Measurements from ENCODE around the gene GEN1. TPM values are rescaled to one million over a fixed set of nuclear protein-coding genes. Genes with fewer than 3 reads are reported as not detected.

The GEN1 gene
- polyA plus RNA-seq, 1 donor from 2014 or later: 9.4 TPM

DNA sequence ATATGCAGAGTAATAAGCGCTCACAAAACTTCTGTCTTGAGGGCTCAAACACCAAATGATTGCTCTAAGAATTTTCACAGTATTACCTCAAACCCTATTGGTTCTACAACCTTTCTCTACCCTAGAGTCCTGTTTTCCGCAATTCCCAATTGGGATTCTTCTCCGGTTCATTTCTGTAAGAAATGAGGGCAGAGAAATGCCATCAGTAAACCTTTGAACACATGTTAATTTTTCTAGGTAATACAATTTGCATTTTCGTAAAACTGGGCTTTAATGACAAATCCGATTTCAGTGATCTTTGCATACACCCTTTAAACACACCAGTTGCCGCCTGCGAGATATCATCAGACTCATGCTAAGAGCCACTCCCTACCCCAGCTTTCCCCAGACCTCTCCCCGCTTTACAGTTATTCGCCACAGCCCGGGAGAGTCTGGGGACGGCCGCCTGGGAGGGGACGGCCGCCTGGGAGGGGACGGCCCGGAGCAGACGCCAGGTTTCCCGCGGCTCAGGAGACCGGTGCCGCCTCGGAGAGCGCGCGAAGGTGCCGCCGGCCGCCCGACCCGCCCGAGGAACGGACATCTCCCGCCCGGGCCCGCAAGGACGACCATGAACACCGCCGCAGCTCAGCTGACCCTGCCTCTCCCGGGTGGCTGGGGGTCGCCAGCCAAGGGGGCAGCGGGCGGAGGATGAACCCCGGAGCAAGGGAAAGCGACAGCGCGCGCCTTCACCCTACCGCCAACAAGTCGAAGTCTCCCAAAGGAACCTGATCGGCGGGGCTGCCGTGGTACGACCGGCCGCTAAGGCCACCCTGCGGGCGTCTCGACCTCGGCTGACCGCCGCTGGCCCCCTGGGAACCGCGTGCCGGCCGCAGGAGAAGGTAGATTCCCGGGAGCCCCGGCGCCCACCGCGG, 791 bp upstream of the GEN1 start:
- Histone ChIP-seq H3K27me3 (ENCODE audit: insufficient read depth, low read depth, low read length) (no peaks in the 10 kb centered on the region), H4K20me1 (ENCODE audit: insufficient read depth) (no peaks in the 10 kb centered on the region), H2AFZ (ENCODE audit: low read depth, low read length) (peak overlapping the region; percentile 67), H3K9me2 (ENCODE audit: insufficient read depth, low read length) (no peaks in the 10 kb centered on the region), H3K27ac (ENCODE audit: low read length) (peak overlapping the region; percentile 97), H3K4me2 (ENCODE audit: low read length) (peak overlapping the region; percentile 66), H3K4me3 (ENCODE audit: low read length) (peak overlapping the region; percentile 93), H3F3A (ENCODE audit: insufficient read depth, low read length, poor library complexity, severe bottlenecking) (no peaks in the 10 kb centered on the region), H3K9ac (ENCODE audit: low read length) (peak overlapping the region; percentile 93), H3K79me2 (replicated peaks; ENCODE audit: insufficient read depth, low read length) (peaks cover 50% of the 10 kb centered on the region), H3K9me3 (ENCODE audit: low read length) (no peaks in the 10 kb centered on the region), H3K36me3 (ENCODE audit: insufficient read depth, low read length) (no peaks in the 10 kb centered on the region)
- TF ChIP-seq EP300 (conservative IDR thresholded peaks at IDR 0.05; ENCODE audit: poor library complexity, severe bottlenecking): no peak
- TF ChIP-seq MXI1 (conservative IDR thresholded peaks at IDR 0.05; ENCODE audit: poor library complexity, severe bottlenecking): no peak
- peak; percentile 44 for TF ChIP-seq POLR2AphosphoS5 (IDR thresholded peaks at IDR 0.05)
- no peak for TF ChIP-seq RAD21 (conservative IDR thresholded peaks at IDR 0.05)
- TF ChIP-seq, protein P1, sequence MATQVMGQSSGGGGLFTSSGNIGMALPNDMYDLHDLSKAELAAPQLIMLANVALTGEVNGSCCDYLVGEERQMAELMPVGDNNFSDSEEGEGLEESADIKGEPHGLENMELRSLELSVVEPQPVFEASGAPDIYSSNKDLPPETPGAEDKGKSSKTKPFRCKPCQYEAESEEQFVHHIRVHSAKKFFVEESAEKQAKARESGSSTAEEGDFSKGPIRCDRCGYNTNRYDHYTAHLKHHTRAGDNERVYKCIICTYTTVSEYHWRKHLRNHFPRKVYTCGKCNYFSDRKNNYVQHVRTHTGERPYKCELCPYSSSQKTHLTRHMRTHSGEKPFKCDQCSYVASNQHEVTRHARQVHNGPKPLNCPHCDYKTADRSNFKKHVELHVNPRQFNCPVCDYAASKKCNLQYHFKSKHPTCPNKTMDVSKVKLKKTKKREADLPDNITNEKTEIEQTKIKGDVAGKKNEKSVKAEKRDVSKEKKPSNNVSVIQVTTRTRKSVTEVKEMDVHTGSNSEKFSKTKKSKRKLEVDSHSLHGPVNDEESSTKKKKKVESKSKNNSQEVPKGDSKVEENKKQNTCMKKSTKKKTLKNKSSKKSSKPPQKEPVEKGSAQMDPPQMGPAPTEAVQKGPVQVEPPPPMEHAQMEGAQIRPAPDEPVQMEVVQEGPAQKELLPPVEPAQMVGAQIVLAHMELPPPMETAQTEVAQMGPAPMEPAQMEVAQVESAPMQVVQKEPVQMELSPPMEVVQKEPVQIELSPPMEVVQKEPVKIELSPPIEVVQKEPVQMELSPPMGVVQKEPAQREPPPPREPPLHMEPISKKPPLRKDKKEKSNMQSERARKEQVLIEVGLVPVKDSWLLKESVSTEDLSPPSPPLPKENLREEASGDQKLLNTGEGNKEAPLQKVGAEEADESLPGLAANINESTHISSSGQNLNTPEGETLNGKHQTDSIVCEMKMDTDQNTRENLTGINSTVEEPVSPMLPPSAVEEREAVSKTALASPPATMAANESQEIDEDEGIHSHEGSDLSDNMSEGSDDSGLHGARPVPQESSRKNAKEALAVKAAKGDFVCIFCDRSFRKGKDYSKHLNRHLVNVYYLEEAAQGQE (IDR thresholded peaks at IDR 0.05; ENCODE audit: borderline replicate concordance): peak; percentile 13
- TF ChIP-seq TAF1 (IDR thresholded peaks at IDR 0.05; ENCODE audit: low read depth): no peak
- TF ChIP-seq, protein P2, sequence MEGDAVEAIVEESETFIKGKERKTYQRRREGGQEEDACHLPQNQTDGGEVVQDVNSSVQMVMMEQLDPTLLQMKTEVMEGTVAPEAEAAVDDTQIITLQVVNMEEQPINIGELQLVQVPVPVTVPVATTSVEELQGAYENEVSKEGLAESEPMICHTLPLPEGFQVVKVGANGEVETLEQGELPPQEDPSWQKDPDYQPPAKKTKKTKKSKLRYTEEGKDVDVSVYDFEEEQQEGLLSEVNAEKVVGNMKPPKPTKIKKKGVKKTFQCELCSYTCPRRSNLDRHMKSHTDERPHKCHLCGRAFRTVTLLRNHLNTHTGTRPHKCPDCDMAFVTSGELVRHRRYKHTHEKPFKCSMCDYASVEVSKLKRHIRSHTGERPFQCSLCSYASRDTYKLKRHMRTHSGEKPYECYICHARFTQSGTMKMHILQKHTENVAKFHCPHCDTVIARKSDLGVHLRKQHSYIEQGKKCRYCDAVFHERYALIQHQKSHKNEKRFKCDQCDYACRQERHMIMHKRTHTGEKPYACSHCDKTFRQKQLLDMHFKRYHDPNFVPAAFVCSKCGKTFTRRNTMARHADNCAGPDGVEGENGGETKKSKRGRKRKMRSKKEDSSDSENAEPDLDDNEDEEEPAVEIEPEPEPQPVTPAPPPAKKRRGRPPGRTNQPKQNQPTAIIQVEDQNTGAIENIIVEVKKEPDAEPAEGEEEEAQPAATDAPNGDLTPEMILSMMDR (IDR thresholded peaks at IDR 0.05; ENCODE audit: poor library complexity, severe bottlenecking): no peak
- TF ChIP-seq EZH2 (IDR thresholded peaks at IDR 0.05; ENCODE audit: borderline replicate concordance, insufficient read depth, low read length, poor library complexity, severe bottlenecking): no peak
- no peak for TF ChIP-seq SMC3 (conservative IDR thresholded peaks at IDR 0.05; ENCODE audit: poor library complexity)

DNA sequence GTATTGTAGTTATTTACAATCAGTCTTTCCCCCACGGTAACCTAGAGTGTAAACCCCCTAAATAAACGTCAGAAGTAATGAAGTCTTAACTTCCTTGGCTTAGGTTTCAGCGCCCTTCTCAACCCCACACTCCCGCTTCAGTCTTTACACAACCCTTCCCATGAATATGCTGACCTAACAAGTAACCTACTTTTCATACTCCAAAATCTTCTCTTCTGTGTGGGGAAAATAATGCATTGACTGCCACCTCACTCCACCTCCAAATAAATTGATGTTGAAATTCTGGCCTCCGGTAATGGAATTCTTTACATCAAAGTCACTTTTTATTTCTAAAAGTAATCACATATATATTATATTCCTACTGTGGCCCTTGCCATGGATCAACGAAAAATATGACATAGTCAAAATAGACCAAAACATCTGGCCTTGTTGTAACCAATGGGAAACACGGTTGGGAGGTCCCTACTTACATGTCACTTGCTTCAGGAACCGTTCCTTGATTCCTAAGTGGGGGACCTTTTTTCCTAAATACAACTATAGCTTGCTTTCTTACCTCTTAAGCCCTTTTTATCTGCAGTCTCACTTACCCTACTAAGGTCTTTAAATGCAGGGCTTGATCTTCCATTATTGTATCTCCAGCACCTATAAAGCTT, 961 bp downstream of the GEN1 start:
- Histone ChIP-seq H3K9me3 (ENCODE audit: low read length) (no peaks in the 10 kb centered on the region), H3F3A (ENCODE audit: insufficient read depth, low read length, poor library complexity, severe bottlenecking) (no peaks in the 10 kb centered on the region), H2AFZ (ENCODE audit: low read depth, low read length) (no peak overlapping the region), H3K4me3 (ENCODE audit: low read length) (peak overlapping the region; percentile 93), H4K20me1 (ENCODE audit: insufficient read depth) (no peaks in the 10 kb centered on the region), H3K9me2 (ENCODE audit: insufficient read depth, low read length) (no peaks in the 10 kb centered on the region), H3K27me3 (ENCODE audit: insufficient read depth, low read depth, low read length) (no peaks in the 10 kb centered on the region), H3K36me3 (ENCODE audit: insufficient read depth, low read length) (no peaks in the 10 kb centered on the region), H3K4me2 (ENCODE audit: low read length) (peak overlapping the region; percentile 60), H3K9ac (ENCODE audit: low read length) (peak overlapping the region; percentile 93), H3K79me2 (replicated peaks; ENCODE audit: insufficient read depth, low read length) (peaks cover 48% of the 10 kb centered on the region), H3K27ac (ENCODE audit: low read length) (no peak overlapping the region)
- TF ChIP-seq EZH2 (IDR thresholded peaks at IDR 0.05; ENCODE audit: borderline replicate concordance, insufficient read depth, low read length, poor library complexity, severe bottlenecking) (no peak), SMC3 (conservative IDR thresholded peaks at IDR 0.05; ENCODE audit: poor library complexity) (no peak), EP300 (conservative IDR thresholded peaks at IDR 0.05; ENCODE audit: poor library complexity, severe bottlenecking) (no peak), TAF1 (IDR thresholded peaks at IDR 0.05; ENCODE audit: low read depth) (no peak), POLR2AphosphoS5 (IDR thresholded peaks at IDR 0.05) (no peak), RAD21 (conservative IDR thresholded peaks at IDR 0.05) (no peak), MXI1 (conservative IDR thresholded peaks at IDR 0.05; ENCODE audit: poor library complexity, severe bottlenecking) (no peak)
- TF ChIP-seq, protein P2 (IDR thresholded peaks at IDR 0.05; ENCODE audit: poor library complexity, severe bottlenecking): no peak
- TF ChIP-seq, protein P1 (IDR thresholded peaks at IDR 0.05; ENCODE audit: borderline replicate concordance): no peak

All from neural cell (in vitro differentiated cells).